IPS-20b (cell line): ENCODE data around the gene ANKRD10.

Experiments
- H3K27ac ChIP-seq: one replicate; pipeline ENCODE4 v1.5.1; 2013; ENCODE audit warnings: low read length
- H3K27me3 ChIP-seq: 2 replicates; pipeline ENCODE4 v1.6.1; 2013; ENCODE audit warnings: mild to moderate bottlenecking, low read length, inconsistent platforms; ENCODE audit not compliant: insufficient read depth
- H3K36me3 ChIP-seq: 2 replicates; pipeline ENCODE4 v1.6.1; 2013; ENCODE audit warnings: low read depth, mild to moderate bottlenecking, inconsistent platforms, low read length, moderate library complexity; ENCODE audit not compliant: insufficient read depth
- H3K4me1 ChIP-seq: 2 replicates; pipeline ENCODE4 v1.6.1; 2013; ENCODE audit warnings: mild to moderate bottlenecking, control low read depth, inconsistent platforms, low read length, moderate library complexity; ENCODE audit not compliant: insufficient read depth
- H3K4me3 ChIP-seq: 2 replicates; pipeline ENCODE4 v1.5.1; 2013; ENCODE audit warnings: mild to moderate bottlenecking, low read length, inconsistent platforms
- H3K9ac ChIP-seq: 2 replicates; pipeline ENCODE4 v1.6.1; 2013; ENCODE audit warnings: low read depth, mild to moderate bottlenecking, inconsistent platforms, low read length, moderate library complexity
- H3K9me3 ChIP-seq: 2 replicates; pipeline ENCODE4 v1.6.1; 2013; ENCODE audit warnings: mild to moderate bottlenecking, low read depth, low read length, inconsistent platforms; ENCODE audit not compliant: insufficient read depth

Gene ANKRD10

GRCh38 chr13:110831437-110832204 is 83.2 kb downstream of the ANKRD10 start:
- Histone ChIP-seq H3K4me1 (no peaks in the 10 kb centered on the region), H3K27me3 (no peaks in the 10 kb centered on the region), H3K27ac (no peak overlapping the region), H3K9ac (no peak overlapping the region), H3K36me3 (no peaks in the 10 kb centered on the region), H3K4me3 (no peak overlapping the region), H3K9me3 (no peaks in the 10 kb centered on the region)

DNA sequence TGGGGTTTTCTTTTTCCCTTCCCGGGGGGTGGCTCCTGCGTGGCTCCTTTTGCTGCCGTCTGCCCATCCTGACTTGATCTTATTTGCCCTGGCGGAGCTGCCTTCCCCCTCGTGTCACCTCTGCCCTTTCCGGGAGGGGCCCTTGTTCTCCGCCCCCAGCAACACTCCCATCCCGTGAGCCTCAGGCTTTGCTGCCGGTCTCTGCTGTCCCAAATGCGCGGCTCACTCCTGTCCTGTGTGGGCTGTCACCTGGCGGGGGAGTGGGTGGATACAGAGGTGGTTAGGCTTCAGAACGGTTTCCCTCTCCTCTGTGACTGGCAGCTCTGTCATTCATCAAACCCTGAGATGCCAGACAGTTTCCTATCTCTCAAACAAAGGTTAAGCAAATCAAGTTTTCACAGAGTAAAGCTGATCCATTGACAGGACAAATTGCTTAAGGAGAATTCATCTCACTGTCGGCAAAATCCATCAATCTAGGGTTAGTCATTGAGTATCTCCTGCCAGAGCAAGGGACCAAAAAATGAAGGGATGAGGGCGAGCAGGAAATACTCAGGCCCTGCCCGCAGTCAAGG is 84.0 kb downstream of the ANKRD10 start:
- Histone ChIP-seq H3K27me3 (no peaks in the 10 kb centered on the region), H3K9me3 (no peaks in the 10 kb centered on the region), H3K27ac (no peak overlapping the region), H3K36me3 (no peaks in the 10 kb centered on the region), H3K9ac (no peak overlapping the region), H3K4me3 (no peak overlapping the region), H3K4me1 (no peaks in the 10 kb centered on the region)

DNA sequence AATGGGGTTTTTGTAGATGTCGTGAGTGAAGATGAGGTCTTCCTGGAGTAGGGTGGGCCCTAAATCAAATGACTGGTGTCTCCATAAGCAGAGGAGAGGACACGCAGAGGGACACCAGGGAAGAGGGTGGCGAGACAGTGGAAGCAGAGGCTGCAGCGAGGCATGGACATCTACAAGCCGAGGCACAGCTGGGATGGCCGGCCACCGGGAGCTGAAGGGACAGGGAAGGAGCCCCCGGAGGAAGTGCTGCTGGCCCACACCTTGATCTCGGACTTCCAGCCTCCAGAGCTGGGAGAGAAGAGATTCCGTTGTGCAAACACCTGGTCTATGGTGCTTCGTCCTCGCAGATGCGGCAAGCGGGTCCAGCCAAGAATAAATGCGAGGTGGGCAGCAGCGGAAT is 84.5 kb downstream of the ANKRD10 start:
- Histone ChIP-seq H3K9ac (no peak overlapping the region), H3K4me3 (no peak overlapping the region), H3K27ac (no peak overlapping the region), H3K4me1 (no peaks in the 10 kb centered on the region), H3K36me3 (no peaks in the 10 kb centered on the region), H3K27me3 (no peaks in the 10 kb centered on the region), H3K9me3 (no peaks in the 10 kb centered on the region)

- Histone ChIP-seq H3K36me3 (no peaks in the 10 kb centered on the region), H3K4me1 (no peaks in the 10 kb centered on the region), H3K27me3 (no peaks in the 10 kb centered on the region), H3K9me3 (no peaks in the 10 kb centered on the region), H3K9ac (no peak overlapping the region), H3K4me3 (no peak overlapping the region), H3K27ac (no peak overlapping the region)
These were observed 85.4 kb downstream of the ANKRD10 start for GRCh38 chr13:110829486-110829885.

DNA sequence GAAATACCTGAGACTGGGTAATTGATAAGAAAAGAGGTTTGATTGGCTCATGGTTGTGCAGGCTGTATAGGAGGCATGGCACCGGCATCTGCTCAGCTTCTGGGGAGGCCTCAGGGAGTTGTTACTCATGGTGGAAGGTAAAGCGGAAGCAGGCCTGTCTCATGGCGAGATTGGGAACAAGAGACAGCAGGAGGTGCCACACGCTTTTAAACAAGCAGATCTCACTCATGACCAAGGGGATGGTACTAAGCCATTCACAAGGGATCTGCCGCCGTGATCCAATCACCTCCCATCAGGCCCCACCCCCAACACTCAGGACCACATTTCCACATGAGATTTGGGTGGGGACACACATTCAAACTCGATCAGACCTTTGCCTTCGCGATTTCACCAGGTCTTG is 86.2 kb downstream of the ANKRD10 start:
- Histone ChIP-seq H3K4me3 (no peak overlapping the region), H3K4me1 (no peaks in the 10 kb centered on the region), H3K36me3 (no peaks in the 10 kb centered on the region), H3K27me3 (no peaks in the 10 kb centered on the region), H3K9ac (no peak overlapping the region), H3K9me3 (no peaks in the 10 kb centered on the region), H3K27ac (no peak overlapping the region)
